RWPE2 (cell line): Measurements from ENCODE around the gene PKN1.

Experiments
- ATAC-seq: fragments of 200-7000 bp; cut with Tn5 transposase; 3 replicates; pipeline ENCODE4 v1.9.1; 2021; ENCODE audit warnings: low read depth
- DNase-seq: peaks from one replicate; pipeline ENCODE4 v3.0.0-alpha.2; 2020; ENCODE audit warnings: low spot score
- H3K27ac ChIP-seq: fragments of 450-650 bp; 2 replicates; pipeline ENCODE4 v1.5.1; 2017; ENCODE audit warnings: mild to moderate bottlenecking; ENCODE audit not compliant: poor library complexity, severe bottlenecking
- H3K27me3 ChIP-seq: fragments of 250-450 bp; sonication (Bioruptor Pico); 2 replicates; pipeline ENCODE4 v1.5.1; 2021; ENCODE audit warnings: mild to moderate bottlenecking, moderate library complexity; ENCODE audit not compliant: insufficient read depth, poor library complexity, severe bottlenecking
- H3K36me3 ChIP-seq: fragments of 250-450 bp; sonication (Bioruptor Pico); 2 replicates; pipeline ENCODE4 v1.5.1; 2020; ENCODE audit warnings: low read depth, mild to moderate bottlenecking, moderate library complexity
- H3K4me1 ChIP-seq: fragments of 250-450 bp; sonication (Bioruptor Pico); 2 replicates; pipeline ENCODE4 v1.5.1; 2021; ENCODE audit warnings: mild to moderate bottlenecking, moderate library complexity; ENCODE audit not compliant: insufficient read depth, poor library complexity, severe bottlenecking
- H3K4me3 ChIP-seq: fragments of 250-450 bp; sonication (Bioruptor Pico); 2 replicates; pipeline ENCODE4 v1.5.1; 2021; ENCODE audit warnings: mild to moderate bottlenecking, moderate library complexity; ENCODE audit not compliant: severe bottlenecking
- H3K9me3 ChIP-seq: fragments of 250-450 bp; sonication (Bioruptor Pico); 2 replicates; pipeline ENCODE4 v1.5.1; 2021; ENCODE audit warnings: mild to moderate bottlenecking, moderate library complexity; ENCODE audit not compliant: severe bottlenecking
- CTCF ChIP-seq: fragments of 450-650 bp; IDR thresholded peaks from one replicate; pipeline ENCODE4 v1.5.1; 2017; ENCODE audit warnings: mild to moderate bottlenecking, moderate library complexity; ENCODE audit not compliant: poor library complexity, severe bottlenecking

PKN1 gene

GRCh38 chr19:14406645-14407401, 26.3 kb upstream of the PKN1 start:
- Histone ChIP-seq H3K27ac (no peak overlapping the region), H3K36me3 (peaks cover 65% of the 10 kb centered on the region), H3K4me3 (no peak overlapping the region), H3K27me3 (no peaks in the 10 kb centered on the region), H3K4me1 (no peaks in the 10 kb centered on the region), H3K9me3 (no peaks in the 10 kb centered on the region)
- ATAC-seq (no peak), DNase-seq (no peak)
- TF ChIP-seq CTCF: no peak

- no peak overlapping the region for H3K27ac ChIP-seq
- peaks cover 71% of the 10 kb centered on the region for H3K36me3 ChIP-seq
These were observed 25.3 kb upstream of the PKN1 start for GRCh38 chr19:14407605-14408484.

GRCh38 chr19:14408491-14409145, 24.5 kb upstream of the PKN1 start:
- no peak for ATAC-seq
- no peak overlapping the region for H3K27ac ChIP-seq
- H3K4me1 ChIP-seq: no peaks in the 10 kb centered on the region
- no peaks in the 10 kb centered on the region for H3K27me3 ChIP-seq
- peaks cover 70% of the 10 kb centered on the region for H3K36me3 ChIP-seq
- no peak for DNase-seq
- no peaks in the 10 kb centered on the region for H3K9me3 ChIP-seq
- no peak for TF ChIP-seq CTCF
- no peak overlapping the region for H3K4me3 ChIP-seq

More at GRCh38 chr19:14407605-14408484, 25.3 kb upstream of the PKN1 start:
- Histone ChIP-seq H3K27me3 (no peaks in the 10 kb centered on the region), H3K4me1 (no peaks in the 10 kb centered on the region), H3K9me3 (no peaks in the 10 kb centered on the region), H3K4me3 (no peak overlapping the region)
- TF ChIP-seq CTCF: no peak
- ATAC-seq (no peak), DNase-seq (no peak)

- Histone ChIP-seq H3K9me3 (no peaks in the 10 kb centered on the region), H3K36me3 (peaks cover 78% of the 10 kb centered on the region), H3K4me3 (no peak overlapping the region), H3K4me1 (no peaks in the 10 kb centered on the region), H3K27me3 (no peaks in the 10 kb centered on the region), H3K27ac (no peak overlapping the region)
- DNase-seq: no peak
- no peak for TF ChIP-seq CTCF
- ATAC-seq: no peak
These were observed 23.7 kb upstream of the PKN1 start for GRCh38 chr19:14409146-14410023.
